Measurements from ENCODE around the gene PINK1. TPM values are rescaled to one million over a fixed set of nuclear protein-coding genes. Genes with fewer than 3 reads are reported as not detected.

The PINK1 gene
- total RNA-seq, 1 experiment from 2014 or later: 48.6 TPM

DNA sequence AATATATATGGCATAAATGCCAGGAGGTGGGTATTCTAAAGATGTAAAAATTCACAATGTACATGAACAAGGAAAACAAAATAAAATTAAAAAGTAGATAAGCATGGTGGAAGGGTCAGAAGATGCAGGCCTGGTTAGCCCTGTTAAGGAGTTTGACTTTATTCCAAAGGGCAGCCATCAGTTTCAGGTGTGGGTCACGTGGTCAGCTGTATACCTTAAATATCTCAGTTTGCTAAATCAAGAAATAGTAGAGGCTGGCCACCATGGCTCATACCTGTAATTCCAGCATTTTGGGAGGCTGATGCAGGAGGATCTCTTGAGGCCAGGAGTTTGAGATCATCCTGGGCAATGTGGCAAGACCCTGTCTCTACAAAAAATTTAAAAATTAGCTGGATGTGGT, 8.5 kb upstream of the PINK1 start:
- no peaks in the 10 kb centered on the region for H3K27me3 ChIP-seq (ENCODE audit: insufficient read depth, low read depth)
- H3K9me2 ChIP-seq (ENCODE audit: insufficient read depth): no peaks in the 10 kb centered on the region
- no peaks in the 10 kb centered on the region for H3F3A ChIP-seq (ENCODE audit: insufficient read depth, low read depth)
- H3K4me2 ChIP-seq: no peak overlapping the region
- ChIA-PET CTCF (interaction anchor here (0.7 kb wide), 1 partner anchor 106 kb away, joined by 6 read pairs; no protein-coding TSS in a partner anchor), POLR2A (ENCODE audit: unreplicated experiment) (no interaction called here)
- intact Hi-C loops (cut with micrococcal nuclease; ENCODE audit: unreplicated experiment): no loop called here
- H4K20me1 ChIP-seq (ENCODE audit: insufficient read depth): no peaks in the 10 kb centered on the region
- H3K9me3 ChIP-seq (ENCODE audit: insufficient read depth, low read depth): no peaks in the 10 kb centered on the region
- TF ChIP-seq EZH2 (IDR thresholded peaks at IDR 0.05; ENCODE audit: low read depth): no peak
- TF ChIP-seq, protein P1, sequence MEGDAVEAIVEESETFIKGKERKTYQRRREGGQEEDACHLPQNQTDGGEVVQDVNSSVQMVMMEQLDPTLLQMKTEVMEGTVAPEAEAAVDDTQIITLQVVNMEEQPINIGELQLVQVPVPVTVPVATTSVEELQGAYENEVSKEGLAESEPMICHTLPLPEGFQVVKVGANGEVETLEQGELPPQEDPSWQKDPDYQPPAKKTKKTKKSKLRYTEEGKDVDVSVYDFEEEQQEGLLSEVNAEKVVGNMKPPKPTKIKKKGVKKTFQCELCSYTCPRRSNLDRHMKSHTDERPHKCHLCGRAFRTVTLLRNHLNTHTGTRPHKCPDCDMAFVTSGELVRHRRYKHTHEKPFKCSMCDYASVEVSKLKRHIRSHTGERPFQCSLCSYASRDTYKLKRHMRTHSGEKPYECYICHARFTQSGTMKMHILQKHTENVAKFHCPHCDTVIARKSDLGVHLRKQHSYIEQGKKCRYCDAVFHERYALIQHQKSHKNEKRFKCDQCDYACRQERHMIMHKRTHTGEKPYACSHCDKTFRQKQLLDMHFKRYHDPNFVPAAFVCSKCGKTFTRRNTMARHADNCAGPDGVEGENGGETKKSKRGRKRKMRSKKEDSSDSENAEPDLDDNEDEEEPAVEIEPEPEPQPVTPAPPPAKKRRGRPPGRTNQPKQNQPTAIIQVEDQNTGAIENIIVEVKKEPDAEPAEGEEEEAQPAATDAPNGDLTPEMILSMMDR (conservative IDR thresholded peaks at IDR 0.05): no peak
- no peak overlapping the region for H3K4me3 ChIP-seq
- no peak overlapping the region for H3K27ac ChIP-seq
- H3K4me1 ChIP-seq (replicated peaks; ENCODE audit: insufficient read depth): no peaks in the 10 kb centered on the region
- H3K79me2 ChIP-seq (ENCODE audit: low read depth): no peaks in the 10 kb centered on the region
- no peaks in the 10 kb centered on the region for H3K36me3 ChIP-seq (ENCODE audit: low read depth)
- DNase-seq: no peak
- BruUV-seq (replicated peaks): no TSS peak
- H2AFZ ChIP-seq: no peak overlapping the region

DNA sequence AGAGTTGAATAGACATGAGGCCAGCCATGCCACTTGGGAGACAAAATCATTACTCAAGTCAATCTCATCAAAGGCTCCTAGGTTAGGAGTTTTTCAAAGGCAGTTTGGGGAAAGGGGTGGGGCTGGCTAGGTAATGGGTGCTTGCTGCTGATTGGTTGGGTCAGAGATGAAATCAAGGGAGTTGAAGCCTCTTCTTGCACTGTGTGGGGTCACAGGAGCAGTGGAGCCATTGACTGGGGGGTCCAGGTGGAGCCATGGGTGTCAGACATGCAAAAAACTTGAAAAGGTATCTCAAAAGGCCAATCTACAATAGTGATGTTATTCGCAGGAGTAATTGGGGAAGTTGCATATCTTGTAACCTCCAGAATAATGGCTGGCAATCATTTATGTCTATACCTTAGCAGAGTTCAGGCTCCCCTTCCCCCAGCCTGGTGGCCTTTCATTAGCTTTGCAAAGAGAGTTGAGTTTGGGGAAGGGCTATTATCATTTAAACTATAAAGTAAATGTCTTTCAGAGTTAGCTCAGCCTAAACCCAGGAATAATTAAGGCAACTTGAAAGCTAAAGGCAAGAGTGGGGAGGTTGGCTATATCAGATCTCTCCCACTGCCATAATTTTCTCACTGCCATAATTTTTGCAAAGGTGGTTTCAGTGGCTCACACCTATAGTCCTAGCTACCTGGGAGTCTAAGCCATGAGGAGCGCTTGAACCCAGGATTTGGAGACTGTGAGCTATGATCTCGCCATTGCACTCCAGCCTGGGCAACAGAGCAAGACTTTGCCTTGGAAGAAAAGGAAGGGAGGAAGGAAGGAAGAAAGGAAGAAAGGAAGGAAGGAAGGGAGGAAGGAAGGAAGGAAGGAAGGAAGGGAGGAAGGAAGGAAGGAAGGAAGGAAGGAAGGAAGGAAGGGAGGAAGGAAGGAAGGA, 7.8 kb upstream of the PINK1 start:
- Histone ChIP-seq H3K79me2 (ENCODE audit: low read depth) (no peaks in the 10 kb centered on the region), H3K27ac (no peak overlapping the region), H4K20me1 (ENCODE audit: insufficient read depth) (no peaks in the 10 kb centered on the region), H3K9me3 (ENCODE audit: insufficient read depth, low read depth) (no peaks in the 10 kb centered on the region), H3K36me3 (ENCODE audit: low read depth) (no peaks in the 10 kb centered on the region), H3K9me2 (ENCODE audit: insufficient read depth) (no peaks in the 10 kb centered on the region), H3K27me3 (ENCODE audit: insufficient read depth, low read depth) (no peaks in the 10 kb centered on the region), H3K4me1 (replicated peaks; ENCODE audit: insufficient read depth) (no peaks in the 10 kb centered on the region), H3K4me2 (no peak overlapping the region), H3K4me3 (no peak overlapping the region), H3F3A (ENCODE audit: insufficient read depth, low read depth) (no peaks in the 10 kb centered on the region), H2AFZ (no peak overlapping the region)
- intact Hi-C loops (cut with micrococcal nuclease; ENCODE audit: unreplicated experiment): no loop called here
- TF ChIP-seq, protein P1 (conservative IDR thresholded peaks at IDR 0.05): no peak
- no peak for TF ChIP-seq EZH2 (IDR thresholded peaks at IDR 0.05; ENCODE audit: low read depth)
- DNase-seq: no peak
- BruUV-seq (replicated peaks): no TSS peak
- POLR2A ChIA-PET (ENCODE audit: unreplicated experiment): interaction anchor here (1.0 kb wide), 1 partner anchor 705 kb away, joined by 17 read pairs; no protein-coding TSS in a partner anchor
- CTCF ChIA-PET: no interaction called here

DNA sequence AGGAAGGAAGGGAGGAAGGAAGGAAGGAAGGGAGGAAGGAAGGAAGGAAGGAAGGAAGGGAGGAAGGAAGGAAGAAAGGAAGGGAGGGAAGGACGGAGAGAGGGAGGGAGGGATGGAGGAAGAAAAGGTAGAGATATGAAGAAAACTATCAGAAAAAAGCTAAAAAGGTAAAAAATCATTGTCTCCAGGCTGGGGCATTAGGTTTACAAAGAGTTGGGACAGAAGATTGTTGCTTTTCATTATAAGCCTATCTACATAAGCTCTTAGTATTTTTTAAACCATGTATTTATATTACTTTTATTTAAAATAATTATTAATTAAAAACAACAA, 7.2 kb upstream of the PINK1 start:
- no peaks in the 10 kb centered on the region for H3K36me3 ChIP-seq (ENCODE audit: low read depth)
- no TSS peak for BruUV-seq (replicated peaks)
- intact Hi-C loops (cut with micrococcal nuclease; ENCODE audit: unreplicated experiment): no loop called here
- no peak overlapping the region for H3K4me2 ChIP-seq
- no peaks in the 10 kb centered on the region for H3K27me3 ChIP-seq (ENCODE audit: insufficient read depth, low read depth)
- no peaks in the 10 kb centered on the region for H3K9me3 ChIP-seq (ENCODE audit: insufficient read depth, low read depth)
- H4K20me1 ChIP-seq (ENCODE audit: insufficient read depth): no peaks in the 10 kb centered on the region
- no peak overlapping the region for H3K27ac ChIP-seq
- TF ChIP-seq EZH2 (IDR thresholded peaks at IDR 0.05; ENCODE audit: low read depth): no peak
- TF ChIP-seq, protein P1 (conservative IDR thresholded peaks at IDR 0.05): no peak
- H2AFZ ChIP-seq: no peak overlapping the region
- no peak for DNase-seq
- H3K9me2 ChIP-seq (ENCODE audit: insufficient read depth): no peaks in the 10 kb centered on the region
- no peaks in the 10 kb centered on the region for H3K4me1 ChIP-seq (replicated peaks; ENCODE audit: insufficient read depth)
- no peaks in the 10 kb centered on the region for H3K79me2 ChIP-seq (ENCODE audit: low read depth)
- H3F3A ChIP-seq (ENCODE audit: insufficient read depth, low read depth): no peaks in the 10 kb centered on the region
- POLR2A ChIA-PET (ENCODE audit: unreplicated experiment): interaction anchor here (1.0 kb wide), 1 partner anchor 706 kb away, joined by 17 read pairs; no protein-coding TSS in a partner anchor
- CTCF ChIA-PET: no interaction called here
- no peak overlapping the region for H3K4me3 ChIP-seq
